Measurements from ENCODE around the gene ZSWIM5. TPM values are rescaled to one million over a fixed set of nuclear protein-coding genes. Genes with fewer than 3 reads are reported as not detected.
"Not testable (repeated sequence)": the region's sequence is repeated elsewhere in the genome, so short reads cannot be mapped to it uniquely, and the experiment has no call there.

Gene ZSWIM5
- total RNA-seq, 5 donors from 2014 or later (not counting 1 experiment from before 2014, with no cell fraction given) = 1.6 to 4.0 (median 2.0) TPM

DNA sequence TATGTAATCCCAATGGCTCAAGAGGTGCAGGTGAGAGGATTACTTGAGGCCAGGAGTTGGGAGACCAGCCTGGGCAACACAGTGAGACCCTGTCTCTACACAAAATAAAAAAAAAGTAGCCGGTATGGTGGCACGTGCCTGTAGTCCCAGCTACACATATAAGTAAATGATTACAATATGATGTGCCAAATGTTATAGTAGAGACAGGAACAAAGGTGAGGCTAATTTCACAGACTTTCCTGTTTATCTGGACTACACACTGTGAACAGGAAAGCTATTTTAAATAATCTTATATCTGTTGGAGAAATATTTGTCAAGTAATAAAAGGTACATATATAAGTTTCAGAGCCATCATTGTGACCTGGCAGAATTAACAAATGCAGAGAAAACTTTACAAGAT is 116.7 kb downstream of the ZSWIM5 start:
- Mint-ChIP-seq H3K27ac (no peak overlapping the region), H3K9me3 (no peaks in the 10 kb centered on the region), H3K4me3 (no peak overlapping the region), H3K4me1 (no peaks in the 10 kb centered on the region), H3K27me3 (no peaks in the 10 kb centered on the region), H3K36me3 (peaks cover 9% of the 10 kb centered on the region)
- no peaks in the 10 kb centered on the region for H3K27me3 ChIP-seq (replicated peaks in 1 of 2; ENCODE audit: control insufficient read depth in 2 of 2, extremely low read depth in 1 of 2, insufficient read depth in 2 of 2, low read length in 1 of 2)
- no peak for ATAC-seq (replicated peaks in 1 of 4)
- no CpG with 5 or more reads among the region's 2 CpGs for WGBS (ENCODE audit: insufficient coverage)
- POLR2A ChIA-PET = no interaction called here
- no peak for DNase-seq
- no peaks in the 10 kb centered on the region for H3K9me3 ChIP-seq
- H3K4me1 ChIP-seq (ENCODE audit: control insufficient read depth in 1 of 2, extremely low read depth in 1 of 2, insufficient read depth in 2 of 2, low read length in 2 of 2) = no peaks in the 10 kb centered on the region
- H3K36me3 ChIP-seq (ENCODE audit: control insufficient read depth in 2 of 2, extremely low read depth in 1 of 2, insufficient read depth in 1 of 2, low read length in 1 of 2) = no peaks in the 10 kb centered on the region
- no peak overlapping the region for H3K4me3 ChIP-seq (ENCODE audit: control insufficient read depth in 1 of 2, extremely low read depth in 1 of 2, low read length in 1 of 2)
- no peak overlapping the region for H3K27ac ChIP-seq (ENCODE audit: low read length)
- CTCF ChIA-PET = no interaction called here

DNA sequence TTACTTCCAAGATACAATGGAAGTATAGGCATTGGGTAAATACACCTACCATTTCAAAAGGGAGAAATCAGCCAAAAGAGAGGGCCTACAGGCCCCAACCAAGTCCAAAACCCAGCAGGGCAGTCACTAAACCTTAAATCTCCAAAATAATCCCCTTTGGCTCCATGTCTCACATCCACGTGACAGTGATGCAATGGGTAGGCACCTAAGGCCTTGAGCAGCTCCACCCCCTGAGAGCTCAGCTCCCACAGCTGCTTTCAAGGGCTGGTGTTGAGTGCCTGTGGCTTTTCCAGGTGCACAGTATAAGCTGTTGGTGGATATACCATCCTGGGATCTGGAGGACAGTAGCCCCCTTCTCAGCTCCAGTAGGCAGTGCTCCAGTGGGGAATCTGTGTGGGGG is 121.8 kb downstream of the ZSWIM5 start:
- H3K36me3 Mint-ChIP-seq = peaks cover 27% of the 10 kb centered on the region
- no peaks in the 10 kb centered on the region for H3K36me3 ChIP-seq (ENCODE audit: control insufficient read depth in 2 of 2, extremely low read depth in 1 of 2, insufficient read depth in 1 of 2, low read length in 1 of 2)
- no peaks in the 10 kb centered on the region for H3K9me3 ChIP-seq
- H3K4me3 ChIP-seq (ENCODE audit: control insufficient read depth in 1 of 2, extremely low read depth in 1 of 2, low read length in 1 of 2) = no peak overlapping the region
- WGBS (ENCODE audit: insufficient coverage) = no CpG with 5 or more reads among the region's 1 CpG
- H3K4me1 Mint-ChIP-seq = peaks cover 0 to 2% (median 0%) of the 10 kb centered on the region in 3 donors
- no peak overlapping the region for H3K27ac ChIP-seq (ENCODE audit: low read length)
- peaks cover 0 to 1% of the 10 kb centered on the region in 2 experiments for H3K4me1 ChIP-seq (ENCODE audit: control insufficient read depth in 1 of 2, extremely low read depth in 1 of 2, insufficient read depth in 2 of 2, low read length in 2 of 2)
- POLR2A ChIA-PET = no interaction called here
- no peak overlapping the region for H3K4me3 Mint-ChIP-seq
- no peaks in the 10 kb centered on the region for H3K27me3 Mint-ChIP-seq
- H3K27me3 ChIP-seq (replicated peaks in 1 of 2; ENCODE audit: control insufficient read depth in 2 of 2, extremely low read depth in 1 of 2, insufficient read depth in 2 of 2, low read length in 1 of 2) = no peaks in the 10 kb centered on the region
- no peak for ATAC-seq (replicated peaks in 1 of 4)
- no peak overlapping the region for H3K27ac Mint-ChIP-seq
- H3K9me3 Mint-ChIP-seq = no peaks in the 10 kb centered on the region
- no peak for DNase-seq
- CTCF ChIA-PET = interaction anchor here in 1 of 2 donors (0.7 kb wide), 1 partner anchor 153 kb away, joined by 4 read pairs; no protein-coding TSS in a partner anchor

- CTCF ChIA-PET = no interaction called here
- Mint-ChIP-seq H3K36me3 (peaks cover 34% of the 10 kb centered on the region), H3K4me1 (peaks cover 0 to 2% (median 0%) of the 10 kb centered on the region in 3 donors), H3K9me3 (peaks cover 6 to 26% (median 8%) of the 10 kb centered on the region in 3 donors), H3K27me3 (peaks cover 6 to 9% of the 10 kb centered on the region in 2 donors), H3K27ac (no peak overlapping the region), H3K4me3 (no peak overlapping the region)
- H3K9me3 ChIP-seq = peaks cover 2% of the 10 kb centered on the region
- POLR2A ChIA-PET = no interaction called here
- no peak overlapping the region for H3K27ac ChIP-seq (ENCODE audit: low read length)
- peaks cover 0 to 3% of the 10 kb centered on the region in 2 experiments for H3K27me3 ChIP-seq (replicated peaks in 1 of 2; ENCODE audit: control insufficient read depth in 2 of 2, extremely low read depth in 1 of 2, insufficient read depth in 2 of 2, low read length in 1 of 2)
- no peak overlapping the region for H3K4me3 ChIP-seq (ENCODE audit: control insufficient read depth in 1 of 2, extremely low read depth in 1 of 2, low read length in 1 of 2)
- H3K36me3 ChIP-seq (ENCODE audit: control insufficient read depth in 2 of 2, extremely low read depth in 1 of 2, insufficient read depth in 1 of 2, low read length in 1 of 2) = no peaks in the 10 kb centered on the region
- peaks cover 0 to 4% of the 10 kb centered on the region in 2 experiments for H3K4me1 ChIP-seq (ENCODE audit: control insufficient read depth in 1 of 2, extremely low read depth in 1 of 2, insufficient read depth in 2 of 2, low read length in 2 of 2)
- DNase-seq (no peak), ATAC-seq (replicated peaks in 1 of 4) (no peak)
Measured at GRCh38 chr1:45079533-45079932, 126.9 kb downstream of the ZSWIM5 start.

GRCh38 chr1:45076959-45077358 is 129.4 kb downstream of the ZSWIM5 start:
- ATAC-seq (replicated peaks in 1 of 4) = not testable (repeated sequence)
- 100% methylated on average over 1 of the region's 5 CpGs for WGBS (ENCODE audit: insufficient coverage)

GRCh38 chr1:45071567-45071966 is 134.8 kb downstream of the ZSWIM5 start:
- Mint-ChIP-seq H3K36me3 (peaks cover 8% of the 10 kb centered on the region), H3K27me3 (peaks cover 0 to 3% of the 10 kb centered on the region in 2 donors), H3K27ac (no peak overlapping the region), H3K4me3 (no peak overlapping the region), H3K4me1 (peaks cover 0 to 3% (median 0%) of the 10 kb centered on the region in 3 donors), H3K9me3 (peaks cover 1 to 41% (median 14%) of the 10 kb centered on the region in 3 donors)
- Histone ChIP-seq H3K36me3 (ENCODE audit: control insufficient read depth in 2 of 2, extremely low read depth in 1 of 2, insufficient read depth in 1 of 2, low read length in 1 of 2) (no peaks in the 10 kb centered on the region), H3K27me3 (replicated peaks in 1 of 2; ENCODE audit: control insufficient read depth in 2 of 2, extremely low read depth in 1 of 2, insufficient read depth in 2 of 2, low read length in 1 of 2) (no peaks in the 10 kb centered on the region), H3K27ac (ENCODE audit: low read length) (no peak overlapping the region), H3K4me3 (ENCODE audit: control insufficient read depth in 1 of 2, extremely low read depth in 1 of 2, low read length in 1 of 2) (no peak overlapping the region), H3K9me3 (peaks cover 2% of the 10 kb centered on the region), H3K4me1 (ENCODE audit: control insufficient read depth in 1 of 2, extremely low read depth in 1 of 2, insufficient read depth in 2 of 2, low read length in 2 of 2) (no peaks in the 10 kb centered on the region)
- DNase-seq (no peak), ATAC-seq (replicated peaks in 1 of 4) (no peak)
- ChIA-PET POLR2A (interaction anchor here in 1 of 2 donors (0.6 kb wide), 1 partner anchor 311 kb away, joined by 4 read pairs; no protein-coding TSS in a partner anchor), CTCF (interaction anchor here in 1 of 2 donors (0.7 kb wide), 1 partner anchor 41 kb away, joined by 3 read pairs; no protein-coding TSS in a partner anchor)
- 50% methylated on average over 1 of the region's 2 CpGs for WGBS (ENCODE audit: insufficient coverage)

More at GRCh38 chr1:45076959-45077358, 129.4 kb downstream of the ZSWIM5 start:
- H3K4me3 ChIP-seq (ENCODE audit: control insufficient read depth in 1 of 2, extremely low read depth in 1 of 2, low read length in 1 of 2); H3K27ac Mint-ChIP-seq; H3K4me1 ChIP-seq (ENCODE audit: control insufficient read depth in 1 of 2, extremely low read depth in 1 of 2, insufficient read depth in 2 of 2, low read length in 2 of 2); H3K27me3 Mint-ChIP-seq; H3K9me3 ChIP-seq; H3K36me3 ChIP-seq (ENCODE audit: control insufficient read depth in 2 of 2, extremely low read depth in 1 of 2, insufficient read depth in 1 of 2, low read length in 1 of 2); DNase-seq; CTCF ChIA-PET; H3K4me1 Mint-ChIP-seq; H3K27me3 ChIP-seq (replicated peaks in 1 of 2; ENCODE audit: control insufficient read depth in 2 of 2, extremely low read depth in 1 of 2, insufficient read depth in 2 of 2, low read length in 1 of 2); POLR2A ChIA-PET; H3K4me3 Mint-ChIP-seq; H3K27ac ChIP-seq (ENCODE audit: low read length): not testable (repeated sequence)
- Mint-ChIP-seq H3K9me3 (peaks cover 8 to 43% (median 14%) of the 10 kb centered on the region in 3 donors), H3K36me3 (peaks cover 24% of the 10 kb centered on the region)

DNA sequence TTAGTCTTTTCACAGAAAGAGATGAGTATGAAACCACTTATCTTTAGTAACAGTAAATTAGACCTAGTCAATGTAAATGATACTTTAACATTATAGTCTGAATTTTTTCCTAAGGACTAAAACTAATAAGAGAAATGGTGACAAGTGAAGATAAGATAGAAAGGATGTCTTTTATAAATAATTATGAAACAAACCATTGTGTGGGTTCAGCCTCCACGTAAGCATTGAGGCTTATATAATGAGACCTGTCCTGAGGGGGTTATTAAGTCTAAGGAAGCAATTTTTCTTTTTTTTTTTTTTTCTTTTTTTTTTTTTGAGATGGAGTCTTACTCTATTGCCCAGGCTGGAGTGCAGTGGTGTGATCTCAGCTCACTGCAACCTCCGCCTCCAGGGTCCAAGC is 138.6 kb downstream of the ZSWIM5 start:
- Mint-ChIP-seq H3K27ac (no peak overlapping the region), H3K27me3 (no peaks in the 10 kb centered on the region), H3K4me1 (peaks cover 0 to 3% (median 0%) of the 10 kb centered on the region in 3 donors), H3K36me3 (peaks cover 2% of the 10 kb centered on the region), H3K4me3 (no peak overlapping the region), H3K9me3 (peaks cover 0 to 10% (median 0%) of the 10 kb centered on the region in 3 donors)
- H3K4me3 ChIP-seq (ENCODE audit: control insufficient read depth in 1 of 2, extremely low read depth in 1 of 2, low read length in 1 of 2) = no peak overlapping the region
- ATAC-seq (replicated peaks in 1 of 4) (no peak), DNase-seq (no peak)
- no peak overlapping the region for H3K27ac ChIP-seq (ENCODE audit: low read length)
- CTCF ChIA-PET = interaction anchor here in 1 of 2 donors (0.6 kb wide), 1 partner anchor 49 kb away, joined by 3 read pairs; no protein-coding TSS in a partner anchor
- no CpG with 5 or more reads among the region's 2 CpGs for WGBS (ENCODE audit: insufficient coverage)
- H3K36me3 ChIP-seq (ENCODE audit: control insufficient read depth in 2 of 2, extremely low read depth in 1 of 2, insufficient read depth in 1 of 2, low read length in 1 of 2) = no peaks in the 10 kb centered on the region
- H3K9me3 ChIP-seq = no peaks in the 10 kb centered on the region
- no peaks in the 10 kb centered on the region for H3K4me1 ChIP-seq (ENCODE audit: control insufficient read depth in 1 of 2, extremely low read depth in 1 of 2, insufficient read depth in 2 of 2, low read length in 2 of 2)
- POLR2A ChIA-PET = no interaction called here
- no peaks in the 10 kb centered on the region for H3K27me3 ChIP-seq (replicated peaks in 1 of 2; ENCODE audit: control insufficient read depth in 2 of 2, extremely low read depth in 1 of 2, insufficient read depth in 2 of 2, low read length in 1 of 2)

Data from T-cell (primary cell).